Stimulated activated CD8-positive, alpha-beta memory T cell treated with anti-CD3 and anti-CD28 coated beads, Interleukin-15, amount 100 ng/mL, for 24 hours (primary cell): Measurements from ENCODE around the gene TEX261.
"Not testable (repeated sequence)": the region's sequence is repeated elsewhere in the genome, so short reads cannot be mapped to it uniquely, and the experiment has no call there.

Source experiments
- DNase-seq: peaks from one replicate; pipeline ENCODE4 v3.0.0-alpha.2; 2020; ENCODE audit warnings: low read depth

Gene TEX261

DNA sequence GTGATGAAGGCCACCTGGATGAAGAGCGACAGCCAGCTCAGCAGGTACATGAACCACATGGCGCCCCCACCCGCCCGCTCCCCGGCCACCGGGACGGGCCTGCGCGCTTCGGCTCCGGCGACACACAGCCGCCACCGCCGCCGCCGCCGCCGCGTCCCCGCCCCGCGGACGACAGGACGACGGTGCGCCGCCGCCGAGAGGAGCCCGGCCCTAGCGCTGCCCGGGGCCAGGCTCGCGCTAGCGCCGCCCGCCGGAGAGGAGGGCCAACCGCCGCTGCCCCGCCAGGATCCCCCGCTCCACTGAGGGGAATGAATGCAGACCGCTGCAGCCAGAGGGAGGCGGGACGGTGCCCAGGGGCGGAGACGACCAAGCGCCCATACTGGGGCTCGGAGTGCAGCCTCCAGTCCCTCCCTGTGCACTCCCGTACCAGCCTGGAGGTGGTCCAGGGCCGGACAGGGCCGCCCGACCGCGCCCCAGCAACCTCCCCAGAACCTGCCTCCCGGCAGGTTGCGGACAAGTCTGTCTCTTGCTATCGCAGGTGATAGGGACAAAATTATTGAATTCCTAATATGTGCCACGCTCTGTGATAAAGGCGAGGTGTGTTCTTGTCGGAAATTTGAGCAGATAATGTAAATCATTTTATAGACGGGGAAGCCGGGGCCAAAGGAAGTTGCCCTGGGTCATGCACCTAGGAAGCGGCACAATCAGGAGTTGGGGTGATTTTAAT lies at the start of gene TEX261:
Gene TEX261 (minus strand): TSS at position 175 of the 727 bp plus-strand sequence. CDS start 116 bp downstream, at position 59.
- DNase-seq, result peak; percentile 84

DNA sequence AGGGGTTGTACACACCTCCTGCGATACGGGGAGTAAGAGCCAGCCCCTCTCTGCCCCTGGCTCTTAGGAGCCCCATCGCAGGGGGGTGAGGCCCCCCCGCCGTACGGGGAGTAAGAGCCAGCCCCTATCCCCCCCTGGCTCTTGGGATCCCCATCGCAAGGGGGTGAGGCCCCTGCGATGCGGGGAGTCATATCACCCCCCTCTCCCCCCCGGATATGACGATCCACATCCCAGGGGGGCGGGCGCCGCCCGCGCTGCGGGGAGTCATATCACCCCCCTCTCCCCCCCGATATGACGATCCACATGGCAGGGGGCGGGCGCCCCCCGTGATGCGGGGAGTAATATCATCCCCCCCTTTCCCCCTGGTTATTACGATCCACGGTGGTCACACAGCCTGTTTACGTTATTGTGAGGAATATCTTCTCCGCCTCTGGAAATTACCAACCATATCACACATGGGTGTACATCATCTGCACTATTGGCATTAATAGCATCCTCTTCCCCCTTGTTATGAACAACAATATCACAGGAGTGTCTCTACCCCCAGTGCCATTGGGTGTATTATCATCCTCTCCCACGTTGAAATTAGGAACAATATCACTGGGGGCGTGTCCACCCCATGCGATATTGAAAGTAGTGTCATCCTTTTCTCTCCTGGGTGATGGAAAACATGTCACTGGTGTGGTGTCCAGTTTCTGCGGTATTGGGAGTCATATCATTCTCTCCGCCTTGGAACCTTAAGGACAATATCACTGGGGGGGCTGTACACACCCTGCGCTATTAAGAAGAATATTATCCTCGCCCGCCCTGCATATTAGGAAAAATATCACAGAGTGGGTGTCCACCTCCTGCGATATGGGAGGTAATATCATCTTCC lies 49.1 kb upstream of the TEX261 start:
- no peak for DNase-seq

DNA sequence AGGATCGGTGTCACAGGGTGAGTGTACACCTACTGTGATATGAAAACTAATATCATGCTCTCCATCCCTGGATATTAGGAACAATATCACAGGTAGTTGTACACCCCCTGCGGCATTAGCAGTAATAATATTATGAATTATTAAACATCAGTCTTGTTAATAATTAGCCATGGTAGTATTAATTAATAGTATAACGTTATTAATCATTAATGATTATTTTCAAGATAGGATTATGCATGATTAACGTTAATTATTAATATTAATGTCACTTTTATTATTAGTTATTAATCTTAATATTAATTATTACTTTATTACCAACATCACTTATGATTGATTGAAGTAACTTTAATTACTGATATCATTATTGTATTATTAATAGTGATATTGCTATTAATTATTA lies 47.6 kb upstream of the TEX261 start:
- DNase-seq, result no peak

DNA sequence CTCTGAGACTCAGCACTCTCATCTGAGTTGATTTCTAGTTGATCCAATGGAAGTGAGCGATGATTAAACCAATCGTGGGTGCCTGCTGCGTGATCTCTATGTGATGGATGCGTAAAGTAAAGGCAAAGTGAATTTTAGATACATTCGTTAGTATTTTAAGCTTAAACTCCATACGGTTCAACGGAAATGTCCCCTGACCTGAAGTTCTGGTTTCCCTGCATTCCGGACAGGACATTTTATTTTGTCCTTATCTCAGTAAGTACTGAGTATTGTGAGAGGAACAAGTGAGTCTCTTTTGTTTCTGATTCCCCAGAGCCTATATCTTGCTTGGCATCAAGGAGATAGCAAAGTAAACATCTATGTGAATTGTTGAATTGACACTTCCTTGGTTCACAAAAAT lies 41.6 kb upstream of the TEX261 start:
- DNase-seq, result not testable (repeated sequence)

DNA sequence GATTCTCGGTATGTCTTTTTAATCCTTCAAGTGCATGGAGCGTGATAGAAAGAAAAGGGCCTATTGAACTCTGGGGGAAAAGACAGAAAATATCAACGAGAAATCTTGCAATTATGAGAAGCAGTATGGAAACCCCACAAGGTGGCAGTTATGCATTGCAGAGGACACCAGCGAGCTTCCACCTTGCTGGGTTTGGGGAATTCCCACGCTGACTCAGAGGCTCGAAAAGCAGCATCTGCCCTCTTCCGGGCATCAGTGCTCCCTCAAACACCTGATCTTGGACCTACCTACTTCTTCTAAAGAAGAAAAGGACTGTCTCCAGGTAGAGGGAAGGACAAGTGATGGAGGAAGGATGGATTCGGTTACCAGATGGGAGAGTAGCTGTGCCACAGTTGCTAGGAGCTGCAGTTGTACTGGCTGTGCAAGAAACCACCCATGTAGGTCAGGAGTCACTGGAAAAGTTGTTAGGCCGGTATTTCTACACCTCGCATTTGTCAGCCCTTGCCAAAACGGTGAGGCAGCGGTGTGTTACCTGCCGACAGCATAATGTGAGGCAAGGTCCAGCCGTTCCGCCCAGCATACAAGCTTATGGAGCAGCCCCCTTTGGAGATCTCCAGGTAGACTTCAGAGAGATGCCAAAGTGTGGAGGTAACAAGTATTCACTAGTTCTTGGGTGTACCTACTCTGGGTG lies 29.0 kb upstream of the TEX261 start:
- DNase-seq, result not testable (repeated sequence)

DNA sequence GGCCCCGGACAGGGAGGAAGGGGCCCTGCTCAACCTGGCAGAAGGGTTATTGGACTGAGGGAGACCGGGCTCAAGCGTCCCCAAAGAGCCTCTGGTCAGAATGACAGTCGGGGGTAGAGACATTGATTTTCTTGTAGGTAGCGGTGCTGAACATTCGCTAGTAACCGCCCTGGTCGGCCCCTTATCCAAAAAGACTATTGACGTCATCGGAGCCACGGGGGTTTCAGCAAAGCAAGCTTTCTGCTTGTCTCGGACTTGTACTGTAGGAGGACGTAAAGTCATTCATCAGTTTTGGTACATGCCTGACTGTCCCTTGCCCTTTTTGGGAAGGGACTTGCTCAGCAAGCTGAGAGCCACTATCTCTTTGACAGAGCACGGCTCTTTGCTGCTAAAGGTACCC lies 26.7 kb upstream of the TEX261 start:
- not testable (repeated sequence) for DNase-seq

DNA sequence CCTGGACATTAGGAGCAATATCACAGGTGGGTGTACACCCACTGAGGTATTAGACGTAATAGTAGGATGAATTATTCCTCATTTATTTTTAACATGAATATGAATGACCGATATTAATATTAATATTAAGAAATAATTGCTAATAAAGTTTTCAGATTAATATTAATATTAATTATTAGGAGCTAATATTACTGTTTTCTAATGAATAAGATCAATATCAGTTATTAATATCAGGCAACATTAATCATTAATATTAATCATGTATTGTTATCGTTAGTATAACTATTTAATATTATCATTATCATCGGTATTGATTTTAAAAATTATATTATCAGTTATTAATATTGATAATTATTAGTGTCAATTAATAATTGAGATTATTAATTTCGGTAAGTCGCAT lies 25.3 kb upstream of the TEX261 start:
- DNase-seq, result not testable (repeated sequence)

DNA sequence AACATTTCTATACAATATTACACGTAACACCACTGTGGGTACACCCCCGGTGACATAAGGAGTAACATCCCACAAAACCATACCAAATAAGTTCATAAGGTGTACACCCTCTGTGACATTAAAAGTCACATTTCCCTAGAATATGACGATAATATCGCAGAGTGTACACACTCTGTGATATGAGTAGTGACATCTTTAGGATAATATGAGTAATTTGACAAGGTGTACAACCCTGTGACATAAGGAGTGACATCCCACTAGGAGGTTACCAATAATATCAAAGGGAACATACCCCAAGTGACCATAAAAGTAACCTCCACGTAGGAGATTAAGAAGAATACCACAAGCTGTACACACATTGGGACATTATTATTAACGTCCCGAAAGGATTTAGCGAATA lies 24.0 kb upstream of the TEX261 start:
- no peak for DNase-seq

DNA sequence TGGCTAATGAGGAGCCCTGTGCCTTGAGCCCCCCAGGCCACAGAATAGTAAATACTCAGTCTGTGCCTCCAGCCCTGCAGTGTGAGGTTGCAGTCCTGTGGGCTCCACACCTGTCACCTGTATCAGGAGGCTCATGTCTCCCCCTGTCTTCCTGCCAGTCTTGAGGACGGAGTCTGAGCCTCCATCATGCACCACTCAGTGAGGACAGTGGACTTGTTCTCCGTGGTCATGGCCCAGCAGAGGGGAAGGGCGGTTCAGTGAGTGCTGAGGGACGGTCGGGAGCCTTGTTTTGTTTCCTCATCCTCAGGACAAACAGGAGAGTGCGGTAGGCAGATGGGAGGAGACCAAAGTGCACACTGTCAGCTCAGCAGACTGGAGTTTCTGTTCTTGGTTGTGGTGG lies 17.1 kb upstream of the TEX261 start:
- DNase-seq, result not testable (repeated sequence)

DNA sequence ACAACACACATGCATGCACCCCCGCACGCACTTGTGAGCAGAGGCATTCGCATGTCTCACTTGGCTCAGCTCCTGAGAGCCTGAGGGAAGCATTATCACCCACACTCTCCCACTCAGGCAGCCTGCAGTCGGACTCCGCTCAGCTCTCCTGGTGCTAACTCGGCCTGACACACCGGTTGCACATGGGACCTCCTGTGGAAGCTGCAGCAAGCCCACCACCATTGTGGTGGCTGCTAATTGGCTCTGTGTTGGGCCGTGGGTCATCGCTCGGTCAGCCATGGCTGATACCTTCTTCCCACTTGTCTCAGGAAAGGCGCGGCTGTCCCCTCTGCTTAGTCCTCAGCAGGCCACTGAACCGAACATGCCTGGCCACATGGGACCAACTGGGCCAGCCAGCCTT lies 13.7 kb upstream of the TEX261 start:
- DNase-seq, result no peak

DNA sequence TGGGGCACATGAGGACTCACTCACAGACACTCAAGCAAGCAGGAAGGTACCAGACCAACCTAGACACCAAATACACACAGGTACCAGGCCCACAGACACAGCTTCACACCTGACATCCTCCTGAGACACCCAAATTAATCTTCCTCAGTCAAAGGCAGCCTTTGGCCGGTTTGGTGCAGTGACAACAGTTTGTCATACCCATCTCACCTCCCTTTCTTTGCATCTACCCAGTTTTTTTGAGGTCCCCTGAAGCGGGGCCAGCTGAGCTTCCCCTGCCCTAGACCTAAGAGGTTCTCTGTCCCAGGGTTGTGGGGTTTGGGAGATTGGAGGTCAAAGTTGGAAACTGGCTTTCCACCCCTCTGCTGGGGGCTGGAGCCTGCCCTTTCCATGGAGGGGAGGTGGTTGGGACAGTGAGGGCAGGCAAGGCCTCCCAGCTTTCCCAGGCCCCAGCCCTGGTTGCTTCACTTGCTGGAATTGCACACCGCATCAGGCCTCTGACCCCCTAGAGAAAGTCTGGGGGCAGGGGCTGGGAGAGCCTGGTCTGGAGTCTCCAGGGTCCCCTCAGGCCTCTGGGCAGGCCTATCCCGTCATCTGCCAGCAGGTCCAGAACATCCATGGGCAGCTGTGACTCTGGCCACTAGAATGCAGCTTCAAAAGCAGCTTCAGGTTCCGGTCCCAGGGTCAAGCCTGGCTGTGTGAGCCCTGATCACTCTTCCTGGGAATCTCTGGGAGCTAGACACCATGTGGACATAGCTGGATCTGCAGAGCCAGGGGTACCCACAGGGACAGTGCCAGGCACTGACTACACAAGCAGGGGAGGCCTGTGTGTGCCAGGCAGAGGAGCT lies 12.5 kb upstream of the TEX261 start:
- DNase-seq, result no peak

DNA sequence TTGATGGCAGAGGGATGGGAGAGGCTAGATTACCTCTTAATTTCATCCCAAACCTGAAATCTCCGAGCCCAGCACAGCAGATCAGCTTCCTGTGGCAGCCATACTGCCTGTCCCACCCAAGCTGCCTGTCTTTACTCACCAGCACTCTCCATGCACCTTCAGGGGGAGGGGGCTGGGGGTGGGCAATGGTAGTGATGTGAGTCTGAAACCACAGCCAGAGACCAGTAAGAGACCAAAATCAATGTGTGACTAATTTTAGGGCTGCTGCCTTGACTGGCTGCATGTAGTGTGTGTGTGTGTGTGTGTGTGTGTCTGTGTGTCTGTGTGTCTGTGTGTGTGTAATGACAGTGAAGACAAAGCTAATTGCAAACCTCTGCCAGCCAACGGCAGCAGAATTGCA lies 11.7 kb upstream of the TEX261 start:
- DNase-seq, result no peak

DNA sequence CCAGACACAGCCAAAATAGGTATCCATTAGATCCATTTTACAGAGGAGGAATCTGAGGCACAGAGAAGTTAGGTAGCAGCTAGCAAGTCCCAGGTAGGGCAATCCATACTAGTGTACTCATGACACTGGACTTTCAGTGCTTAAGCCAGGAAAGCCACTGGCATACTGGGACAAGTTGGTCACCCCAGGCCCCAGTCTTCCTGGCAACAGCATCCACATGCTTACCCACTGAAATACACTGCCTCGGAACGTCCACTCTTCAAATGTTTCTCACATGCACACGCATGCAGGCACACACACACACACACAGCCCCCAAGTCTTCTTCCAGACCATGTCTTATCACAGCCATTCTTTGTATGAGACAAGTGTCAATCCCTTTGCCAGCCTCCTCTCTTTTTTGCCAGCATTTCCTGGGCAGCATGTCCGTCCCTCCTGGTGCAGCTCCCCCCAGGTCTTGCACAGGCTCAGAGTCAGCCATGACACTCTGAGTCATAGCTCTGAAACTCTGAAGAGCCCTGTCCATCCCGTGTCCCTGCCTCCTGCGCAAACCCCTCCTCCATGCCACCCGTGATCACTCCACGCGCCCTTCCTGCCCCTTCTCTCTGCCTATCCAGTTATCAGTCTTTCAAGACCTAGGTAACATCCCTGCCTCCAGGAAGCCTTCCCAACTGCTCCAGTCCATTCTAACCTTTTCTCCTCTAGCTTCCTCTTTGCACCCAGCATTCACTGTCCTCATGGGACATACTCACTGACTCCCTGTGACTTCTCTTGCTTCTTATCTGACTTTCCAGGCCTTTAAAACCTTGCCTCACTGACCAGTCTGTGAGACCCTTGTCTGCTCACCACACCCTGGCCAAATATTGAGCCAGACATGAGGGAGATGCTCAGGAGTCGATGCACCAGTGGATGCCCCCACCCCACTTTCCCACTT lies 10.9 kb upstream of the TEX261 start:
- no peak for DNase-seq

DNA sequence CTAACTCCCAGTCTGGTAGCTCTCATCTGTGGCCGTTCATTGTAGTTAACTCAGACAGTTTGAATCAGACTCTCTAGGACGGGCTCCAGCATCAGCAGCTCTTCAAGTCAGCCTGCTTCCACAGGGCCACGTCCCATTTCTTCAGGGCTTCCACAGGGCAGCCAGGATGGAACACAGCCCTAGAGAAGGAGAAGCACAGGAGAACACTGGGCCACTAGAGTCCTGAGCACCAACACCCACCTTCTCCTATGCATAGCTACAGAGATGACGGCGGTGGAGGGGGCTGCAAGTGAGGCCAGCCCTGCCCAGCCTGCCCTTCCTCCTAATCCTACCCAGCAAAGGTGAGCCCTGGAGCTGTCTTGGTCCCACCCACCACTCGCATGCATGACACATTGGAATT lies 10.2 kb upstream of the TEX261 start:
- DNase-seq, result no peak

DNA sequence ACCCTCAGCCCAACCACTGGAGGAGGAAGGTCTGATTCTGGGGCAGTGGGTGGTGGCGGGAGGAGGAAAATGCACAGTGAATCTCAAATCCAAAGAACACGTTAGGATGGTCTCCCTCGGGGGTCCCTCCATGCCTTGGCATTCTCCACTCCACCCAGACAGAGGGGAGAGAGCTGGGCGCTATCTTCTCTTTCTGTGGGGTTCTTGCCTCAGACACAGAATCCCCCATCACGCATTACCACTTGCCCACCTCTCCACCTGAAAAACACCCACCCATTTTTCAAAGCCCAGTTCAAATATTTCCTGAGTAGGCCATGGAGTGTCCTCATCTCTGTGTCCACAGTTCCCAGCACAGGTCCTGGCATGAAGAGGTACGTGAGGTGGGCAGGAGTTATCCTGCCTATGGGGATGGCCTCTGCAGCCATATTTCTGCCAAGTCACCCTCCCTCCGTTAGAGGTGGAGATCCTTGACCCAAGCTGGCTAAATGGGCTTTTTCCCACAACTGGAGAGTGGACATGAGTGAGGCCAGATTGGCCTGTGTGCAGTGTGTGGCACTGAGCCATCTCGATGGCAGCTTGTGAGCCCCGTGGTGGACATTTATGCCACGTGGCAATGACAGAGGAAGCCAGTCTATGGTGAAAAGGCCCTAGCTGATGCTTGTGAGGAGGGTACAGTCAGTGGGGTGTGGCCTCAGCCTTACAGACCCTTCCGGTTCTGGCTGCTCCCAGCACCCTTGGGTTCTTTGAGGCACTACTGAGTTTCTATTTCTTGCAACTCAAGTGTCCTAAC lies 9.5 kb upstream of the TEX261 start:
- DNase-seq, result no peak

DNA sequence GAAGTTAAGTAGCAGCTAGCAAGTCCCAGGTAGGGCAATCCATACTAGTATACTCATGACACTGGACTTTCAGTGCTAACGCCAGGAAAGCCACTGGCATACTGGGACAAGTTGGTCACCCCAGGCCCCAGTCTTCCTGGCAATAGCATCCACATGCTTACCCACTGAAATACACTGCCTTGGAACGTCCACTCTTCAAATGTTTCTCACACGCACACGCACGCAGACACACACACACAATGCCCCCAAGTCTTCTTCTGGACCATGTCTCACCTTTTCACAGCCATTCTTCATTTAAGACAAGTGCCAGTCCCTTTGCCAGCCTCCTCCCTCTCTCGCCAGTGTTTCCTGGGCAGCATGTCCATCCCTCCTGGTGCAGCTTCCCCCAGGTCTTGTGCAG lies 8.7 kb upstream of the TEX261 start:
- DNase-seq, result no peak

DNA sequence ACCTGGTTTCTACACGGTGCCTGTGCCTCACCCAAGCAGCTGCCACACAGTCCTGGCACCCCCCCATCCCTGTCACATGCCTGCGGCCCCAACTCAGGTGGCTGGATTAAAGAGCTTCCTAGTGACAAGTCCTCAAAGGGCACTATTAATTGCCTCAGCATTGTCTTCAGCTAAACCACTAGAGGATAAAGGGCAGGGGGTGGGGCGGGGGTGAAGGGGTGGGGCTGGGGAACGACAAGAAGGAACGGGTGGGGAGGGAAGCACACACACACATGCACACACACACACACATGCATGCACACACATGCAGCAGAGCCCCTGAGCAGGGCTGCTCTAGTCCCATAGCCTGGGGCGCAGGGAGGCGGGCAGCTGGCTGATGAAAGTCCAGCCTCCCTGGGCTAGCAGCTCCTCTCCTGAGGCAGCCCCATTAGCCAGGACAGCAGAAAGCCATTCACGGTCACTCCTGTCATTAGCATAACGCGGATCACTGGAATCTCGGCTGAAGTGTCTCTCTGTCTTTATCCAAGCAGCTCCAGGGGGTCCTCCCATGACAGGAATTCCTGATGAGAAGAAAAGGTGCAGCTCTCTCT lies 7.4 kb upstream of the TEX261 start:
- DNase-seq, result no peak

DNA sequence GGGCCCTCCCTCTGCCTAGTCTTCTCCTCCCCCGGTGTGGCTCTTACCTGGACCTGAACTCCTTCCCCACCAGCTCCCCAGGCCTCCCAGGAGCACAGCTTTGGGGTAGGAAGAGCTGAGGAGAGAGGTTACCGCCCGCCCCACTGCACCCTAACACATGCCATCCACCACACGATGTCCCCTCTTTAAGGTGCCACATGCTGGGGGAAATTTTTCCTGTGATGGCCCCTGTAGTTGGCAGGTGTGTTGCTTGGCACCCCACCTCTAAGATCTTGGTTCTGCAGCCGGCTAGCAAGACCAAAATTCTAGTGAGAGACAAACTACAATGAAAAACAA lies 6.9 kb upstream of the TEX261 start:
- DNase-seq, result no peak

DNA sequence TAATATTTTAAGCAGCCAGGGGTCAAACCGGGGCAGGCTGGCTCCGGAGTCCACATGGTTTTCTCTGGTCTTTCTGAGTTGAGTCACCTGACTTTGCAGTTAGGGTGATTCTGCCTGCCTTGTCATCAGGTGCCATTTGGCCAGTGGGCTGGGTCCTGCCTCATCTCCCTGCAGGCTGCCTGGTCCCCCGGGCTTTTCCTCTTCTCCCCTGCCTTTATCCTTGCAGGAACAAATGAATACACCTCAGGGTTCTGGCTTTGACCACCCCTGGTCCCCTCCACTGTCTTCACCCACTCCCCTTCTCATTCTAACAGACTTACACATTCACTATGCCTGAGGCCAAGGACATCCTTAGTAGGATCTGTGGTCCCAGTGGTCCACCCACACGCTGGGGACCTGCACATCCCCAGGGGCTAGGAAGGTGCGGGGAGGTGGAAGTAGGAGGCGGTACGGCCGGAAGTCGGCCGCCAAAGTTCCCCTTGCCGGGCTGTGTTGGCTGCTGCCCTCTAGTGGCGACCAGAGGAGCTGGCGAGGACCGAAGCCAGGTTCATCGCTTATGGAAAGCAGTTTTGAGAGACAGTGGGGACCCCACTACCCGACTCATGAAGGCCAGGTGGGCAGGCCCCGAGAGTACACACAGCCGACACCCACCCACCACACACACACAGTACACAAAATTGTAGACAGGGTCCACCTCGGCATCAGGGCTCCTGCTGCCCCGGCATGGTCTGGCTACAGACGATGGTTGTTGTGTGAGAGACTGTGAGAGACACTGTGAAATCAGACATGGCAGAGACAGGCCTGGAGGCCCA lies 6.3 kb upstream of the TEX261 start:
- DNase-seq, result peak; percentile 58
